Stimulated activated CD8-positive, alpha-beta memory T cell treated with anti-CD3 and anti-CD28 coated beads, Interleukin-4, amount 100 ng/mL, for 4 hours (primary cell): ENCODE measurements around the gene ADAMTS7.
"Not testable (repeated sequence)": the region's sequence is repeated elsewhere in the genome, so short reads cannot be mapped to it uniquely, and the experiment has no call there.

Experiments used
- DNase-seq, 2 donors: peaks; one replicate each; pipeline ENCODE4 v3.0.0-alpha.2; 2020; ENCODE audit warnings: low read depth in 2 of 2, low spot score in 1 of 2

ADAMTS7 gene

DNA sequence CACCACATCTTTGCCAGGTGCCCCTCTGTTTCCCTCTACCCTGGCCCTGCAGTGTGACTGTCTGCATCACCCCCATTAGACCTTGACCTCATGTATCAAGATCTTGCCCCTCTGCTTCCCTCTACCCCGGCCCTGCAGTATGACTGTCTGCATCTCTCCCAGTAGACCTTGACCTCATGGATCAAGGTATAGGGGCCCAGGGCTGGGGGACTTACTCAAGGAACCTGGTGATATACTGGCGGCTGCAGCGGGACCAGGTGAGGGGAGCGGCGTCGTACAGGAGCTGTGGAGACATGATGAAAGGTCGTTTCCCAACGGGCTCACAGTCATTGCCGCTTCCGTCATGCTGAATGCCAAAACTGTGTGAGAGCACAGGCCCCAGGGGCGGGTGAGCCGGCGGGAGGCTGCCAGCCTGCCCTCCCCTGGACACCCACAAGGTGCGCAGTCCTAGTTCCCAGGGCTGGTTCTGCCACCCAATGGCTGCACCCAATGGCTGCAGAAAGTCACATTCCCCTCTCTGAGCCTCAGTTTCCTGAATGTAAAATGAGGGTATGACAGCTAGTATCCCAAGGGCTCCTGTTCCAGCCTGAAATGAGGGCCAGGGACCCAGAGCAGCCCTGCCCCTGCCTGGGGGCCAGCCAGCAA is 23.1 kb downstream of the ADAMTS7 start:
- no peak for DNase-seq

DNA sequence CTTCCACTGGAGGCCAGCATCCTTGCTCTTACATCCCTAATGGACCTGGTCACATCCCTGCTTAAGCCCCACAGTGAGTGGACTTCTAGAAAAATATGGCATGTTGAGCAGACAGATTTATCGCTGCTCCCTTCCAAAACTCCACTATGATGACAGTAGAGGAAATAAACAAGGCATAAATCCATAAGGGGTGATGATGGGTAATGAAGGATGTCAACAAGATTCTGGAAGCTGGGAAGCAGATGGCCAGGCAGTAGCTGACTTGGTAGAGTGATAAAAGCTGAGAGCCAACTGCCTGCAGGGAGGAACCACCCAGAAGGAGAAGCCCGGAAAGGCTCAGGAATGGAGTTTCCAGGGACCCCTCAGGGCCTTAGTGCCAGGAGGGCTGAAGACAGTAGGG is 28.9 kb downstream of the ADAMTS7 start:
- DNase-seq, result not testable (repeated sequence)

DNA sequence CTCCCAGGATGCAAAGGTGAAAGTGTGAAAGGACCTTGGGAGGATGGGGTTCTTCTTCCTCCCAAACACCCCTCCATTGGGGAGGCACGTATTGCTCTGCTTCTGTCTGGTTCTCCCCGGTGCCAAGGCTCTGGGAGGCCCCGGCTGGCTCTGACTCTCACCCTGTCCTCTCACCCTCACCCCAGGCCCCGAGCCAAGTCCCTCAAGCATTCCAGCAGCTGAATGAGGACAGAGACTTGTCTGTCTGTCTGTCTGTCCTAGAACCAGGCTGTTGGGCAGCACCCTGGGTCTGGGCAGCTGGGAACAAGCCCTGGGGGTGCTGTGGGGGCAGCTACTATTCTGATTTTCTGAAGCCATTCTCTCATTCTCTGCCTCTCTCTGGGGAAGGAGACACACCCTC is 29.9 kb downstream of the ADAMTS7 start:
- not testable (repeated sequence) for DNase-seq

GRCh38 chr15:78779975-78780374 is 31.3 kb downstream of the ADAMTS7 start:
- DNase-seq, result not testable (repeated sequence)

- DNase-seq, result not testable (repeated sequence)
Observed at GRCh38 chr15:78779176-78779785, 32.0 kb downstream of the ADAMTS7 start.

DNA sequence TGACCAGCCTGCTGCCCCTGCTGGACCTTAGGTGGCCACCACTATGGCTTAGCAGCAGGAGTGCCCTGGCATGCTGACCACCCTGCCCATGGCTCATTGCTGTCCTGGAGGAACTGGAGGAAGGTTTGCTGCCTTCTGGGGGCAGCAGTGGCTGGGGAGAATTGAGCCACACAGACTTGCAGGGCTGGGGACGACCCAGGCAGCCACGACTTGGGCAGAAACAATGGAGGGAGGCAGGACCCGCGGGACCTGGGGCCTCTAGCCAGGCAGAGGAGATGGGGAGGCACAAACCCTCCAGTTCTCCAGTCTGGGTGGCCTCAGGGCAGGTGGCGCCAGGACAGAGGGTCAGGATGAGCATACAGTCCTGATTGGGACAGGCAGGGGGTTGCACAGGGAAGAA is 32.8 kb downstream of the ADAMTS7 start:
- DNase-seq, result no peak

DNA sequence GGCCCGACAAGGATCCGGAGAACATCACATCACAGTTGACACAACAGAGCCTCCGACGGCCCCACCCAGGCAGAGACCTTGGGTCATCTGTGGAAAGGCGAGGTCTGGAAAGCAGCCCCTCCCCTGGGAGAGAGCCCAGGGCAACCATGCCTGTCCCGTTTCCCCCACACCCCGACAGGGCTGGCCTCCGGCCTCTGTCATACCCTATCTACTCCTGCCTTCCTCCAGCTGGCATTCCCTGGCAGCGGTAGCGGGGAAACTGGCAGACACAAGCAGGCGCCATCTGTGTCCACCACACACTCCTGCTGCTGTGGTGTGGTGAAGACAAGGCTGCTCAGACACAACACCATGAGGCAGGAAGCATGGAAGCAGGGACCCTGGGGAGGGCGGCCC is 33.3 kb downstream of the ADAMTS7 start:
- not testable (repeated sequence) for DNase-seq

DNA sequence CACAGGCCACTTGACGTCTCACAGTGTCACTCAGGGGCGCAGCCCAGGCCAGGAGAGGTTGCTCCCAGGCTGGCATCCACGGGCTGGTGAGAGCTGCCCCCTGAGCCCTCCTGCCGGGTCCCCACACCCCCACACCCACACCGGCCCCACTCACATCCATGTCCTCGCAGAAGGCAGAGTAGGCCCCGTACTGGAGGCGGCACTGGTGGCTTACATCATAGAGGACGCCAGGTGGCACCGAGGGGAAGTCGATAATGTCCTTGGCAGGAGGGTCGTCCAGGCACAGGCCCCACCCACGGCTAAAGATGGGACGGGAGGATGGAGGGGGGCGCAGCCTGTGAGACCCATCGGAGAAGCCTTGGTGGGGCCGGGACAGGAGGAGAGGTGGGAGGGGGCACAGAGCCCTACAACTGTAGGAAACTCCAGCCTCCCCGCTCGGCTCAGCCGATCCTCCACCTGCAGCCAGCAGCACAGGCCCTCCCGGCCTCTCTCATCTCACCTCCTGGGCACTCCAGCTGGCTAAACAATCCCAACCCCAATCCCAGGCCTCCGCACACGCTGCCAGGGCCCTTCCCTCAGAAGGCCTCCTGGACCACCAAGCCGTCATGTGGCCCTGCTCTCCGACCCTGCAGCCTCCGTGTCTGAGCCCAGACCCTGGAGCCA is 33.8 kb downstream of the ADAMTS7 start:
- not testable (repeated sequence) for DNase-seq

- DNase-seq, result not testable (repeated sequence)
Observed at GRCh38 chr15:78776046-78776925, 35.0 kb downstream of the ADAMTS7 start.

DNA sequence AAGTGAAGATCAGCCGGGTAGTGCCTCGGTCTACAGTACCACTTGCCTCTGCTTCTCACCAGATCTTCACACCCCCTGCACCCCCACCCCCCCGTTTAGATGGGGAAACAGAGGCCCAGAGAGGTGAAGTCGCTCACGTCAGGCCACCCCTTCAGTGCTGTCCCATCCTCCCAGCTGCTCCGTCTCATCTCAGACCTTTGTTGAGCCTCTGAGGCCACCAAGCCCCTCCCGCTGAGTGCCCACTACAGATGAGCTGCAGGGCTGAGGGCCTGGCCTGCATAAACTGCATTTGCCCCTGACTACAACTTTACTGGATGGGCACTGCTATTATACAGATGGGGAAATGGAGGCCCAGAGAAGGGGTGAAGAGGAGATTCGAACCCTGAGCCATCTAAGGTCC is 35.8 kb downstream of the ADAMTS7 start:
- no peak for DNase-seq

DNA sequence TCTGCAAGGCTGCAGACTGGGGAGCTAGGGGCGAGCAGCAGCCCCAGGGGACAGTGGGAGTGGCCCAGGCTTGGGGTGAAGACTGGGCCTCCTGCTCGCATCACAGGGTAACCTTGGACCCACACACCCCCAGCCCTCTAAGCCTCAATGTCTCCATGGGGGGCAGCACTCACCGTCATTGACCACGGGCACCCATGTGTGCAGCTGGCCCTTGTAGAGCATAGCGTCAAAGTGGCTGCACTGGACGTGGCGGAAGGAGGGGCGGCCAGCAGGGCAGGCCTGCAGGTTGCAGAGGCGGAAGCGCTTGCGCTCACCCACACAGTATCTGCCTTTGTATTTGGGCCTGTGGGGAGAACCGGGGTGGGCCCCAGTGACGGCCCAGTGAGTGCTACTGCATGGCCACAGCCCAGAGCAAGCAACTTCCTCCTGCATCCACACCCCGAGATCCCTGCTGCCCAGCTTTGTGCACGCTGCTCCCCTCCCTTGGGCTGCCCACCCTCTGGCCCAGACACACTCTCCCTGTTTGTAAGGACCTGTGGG is 36.7 kb downstream of the ADAMTS7 start:
- not testable (repeated sequence) for DNase-seq

DNA sequence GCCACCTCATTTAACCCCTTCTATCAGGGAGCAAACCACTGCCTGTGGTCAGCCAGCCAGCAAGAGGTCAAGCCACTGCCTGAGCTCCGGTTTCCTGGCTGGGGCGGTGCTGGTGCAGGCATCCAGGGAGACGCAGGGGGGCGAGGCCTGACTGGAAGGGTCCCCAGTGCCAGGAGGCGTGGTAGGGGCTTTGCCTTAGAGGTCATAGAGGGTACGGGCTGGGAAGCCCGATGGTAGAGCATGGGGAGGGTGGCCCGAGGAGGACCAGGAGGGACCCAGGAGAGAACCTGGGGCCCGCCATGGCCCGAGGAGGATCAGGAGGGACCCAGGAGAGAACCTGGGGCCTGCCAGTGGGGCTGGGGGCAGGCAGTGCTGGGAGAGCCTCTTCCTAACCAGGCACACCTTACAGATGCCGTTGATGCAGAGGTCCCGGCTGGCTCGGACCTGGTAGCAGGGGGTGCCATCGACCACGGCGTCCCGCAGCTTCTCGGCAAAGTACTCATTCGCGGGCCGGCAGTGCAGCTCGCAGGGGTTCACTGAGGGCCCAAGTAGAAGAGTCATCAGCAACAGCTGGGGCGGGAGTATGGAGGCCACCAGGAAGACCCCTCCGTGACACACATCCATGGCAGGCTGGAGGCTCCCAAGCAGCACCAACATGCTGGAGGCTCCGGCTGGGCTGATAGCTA is 37.4 kb downstream of the ADAMTS7 start:
- DNase-seq, result not testable (repeated sequence)

DNA sequence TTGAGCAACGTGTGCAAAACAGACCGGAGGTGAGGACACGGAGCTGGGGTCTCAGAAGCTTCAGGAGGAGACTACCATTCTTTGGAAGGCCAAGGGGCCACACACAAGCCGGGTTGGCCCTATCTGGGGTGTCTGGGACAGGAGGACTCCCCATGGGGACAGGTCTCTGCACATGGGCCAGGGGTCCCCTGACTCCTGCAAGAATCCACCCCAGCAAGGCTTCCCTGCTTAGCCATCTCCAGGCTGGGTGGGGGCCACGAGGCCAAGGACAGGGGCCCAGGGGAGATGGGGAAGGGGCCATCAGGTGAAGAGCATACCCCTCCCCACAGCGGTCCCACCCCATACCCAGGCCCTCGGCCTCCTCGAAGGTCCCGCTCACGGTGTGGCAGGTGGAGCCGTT is 38.5 kb downstream of the ADAMTS7 start:
- no peak for DNase-seq

- not testable (repeated sequence) for DNase-seq
Observed at GRCh38 chr15:78771436-78772000, 39.7 kb downstream of the ADAMTS7 start.

DNA sequence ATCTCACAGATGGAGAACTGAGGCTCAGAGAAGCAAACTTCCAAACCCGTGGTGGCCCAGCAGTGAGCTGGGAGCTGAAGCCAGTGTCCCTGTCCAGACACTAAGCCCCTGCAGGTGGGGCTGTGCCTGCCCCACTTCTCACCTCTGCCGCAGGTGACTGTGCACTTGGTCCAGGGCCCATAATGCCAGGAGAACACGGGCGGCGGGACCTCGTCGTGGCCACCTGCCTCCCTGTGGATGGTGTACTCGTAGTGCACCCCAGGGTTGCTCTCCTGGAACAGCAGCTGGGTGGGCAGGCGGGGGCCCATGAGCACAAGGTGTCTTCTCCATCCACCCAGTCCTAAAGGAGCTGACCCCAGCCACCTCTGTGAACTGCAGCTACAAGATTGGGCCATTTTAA is 40.2 kb downstream of the ADAMTS7 start:
- not testable (repeated sequence) for DNase-seq

DNA sequence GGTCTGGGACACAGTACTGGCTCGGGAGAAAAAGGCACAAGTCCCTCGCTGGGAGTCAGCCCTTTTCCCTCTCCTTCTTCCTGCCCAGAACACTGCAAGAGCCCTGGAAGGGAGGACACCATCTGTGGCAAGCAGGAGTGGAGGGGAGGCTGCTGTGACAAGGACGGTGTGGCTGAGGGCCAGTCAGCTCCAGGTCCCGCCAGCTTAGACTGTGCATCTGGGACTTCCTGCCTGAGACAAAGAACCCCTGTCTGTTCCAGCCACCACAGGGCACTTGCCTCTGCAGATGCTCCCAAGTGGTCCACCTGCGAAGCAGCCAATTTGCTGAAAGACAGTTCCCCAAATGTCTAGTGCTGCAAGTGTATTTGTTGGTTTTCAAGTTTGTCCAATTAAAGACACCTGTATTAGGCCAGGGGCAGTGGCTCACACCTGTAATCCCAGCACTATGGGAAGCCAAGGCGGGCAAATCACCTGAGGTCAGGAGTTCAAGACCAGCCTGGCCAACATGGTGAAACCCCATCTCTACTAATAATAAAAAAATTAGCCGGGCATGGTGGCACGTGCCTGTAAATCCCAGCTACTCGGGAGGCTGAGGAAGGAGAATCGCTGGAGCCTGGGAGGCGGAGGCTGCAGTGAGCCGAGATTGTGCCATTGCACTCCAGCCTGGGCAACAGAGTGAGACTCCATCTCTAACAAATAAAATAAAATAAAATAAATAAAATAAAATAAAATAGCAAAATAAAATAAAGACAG is 41.6 kb downstream of the ADAMTS7 start:
- DNase-seq, result not testable (repeated sequence)

GRCh38 chr15:78768531-78769408 is 42.5 kb downstream of the ADAMTS7 start:
- DNase-seq, result no peak

DNA sequence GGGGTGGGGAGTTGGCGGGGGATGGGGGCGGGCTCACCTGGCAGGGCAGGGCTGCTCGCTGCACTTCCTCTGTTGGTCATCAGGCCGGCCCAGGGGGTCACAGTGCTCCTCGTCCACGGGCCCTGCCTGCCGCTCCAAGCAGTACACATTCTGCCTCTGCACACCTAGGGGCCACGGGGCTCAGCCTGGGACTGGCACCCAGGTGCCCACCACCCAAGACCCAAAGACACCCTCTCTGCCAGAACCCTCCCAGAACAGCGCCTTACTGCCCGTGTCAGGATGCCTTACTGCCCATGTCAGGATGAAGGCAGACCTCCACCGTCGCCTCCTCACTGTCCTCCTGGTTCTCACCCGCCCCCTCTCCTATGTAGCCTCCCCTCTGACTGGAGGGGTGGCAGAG is 43.2 kb downstream of the ADAMTS7 start:
- no peak for DNase-seq
